NOMO-1 (cell line): ENCODE results near the gene SLC12A5.
A peak's percentile ranks its signal among the peaks of the same experiment; 100 is the strongest.
"Not testable (repeated sequence)": the region's sequence is repeated elsewhere in the genome, so short reads cannot be mapped to it uniquely, and the experiment has no call there.

Experiments
- DNase-seq, 2 experiments: peaks; one replicate each; lab custom pipeline; 2025; ENCODE audit not compliant: unreplicated experiment in 2 of 2; lab: John Stamatoyannopoulos, UW

SLC12A5 gene

GRCh38 chr20:46028772-46029371 lies at the start of gene SLC12A5:
Gene SLC12A5 (plus strand): TSS chr20:46029215. CDS start chr20:46029345, 130 bp downstream.
- no peak for DNase-seq

GRCh38 chr20:45981261-45981660 lies 47.8 kb upstream of the SLC12A5 start:
- no peak for DNase-seq

- no peak for DNase-seq
Measured at GRCh38 chr20:45983279-45983743, 45.7 kb upstream of the SLC12A5 start.

- DNase-seq: no peak
Measured at GRCh38 chr20:45985573-45985972, 43.4 kb upstream of the SLC12A5 start.

GRCh38 chr20:45987108-45987780 lies 41.8 kb upstream of the SLC12A5 start:
- DNase-seq: peak; percentile 31 to 57

GRCh38 chr20:45988830-45989229 lies 40.2 kb upstream of the SLC12A5 start:
- not testable (repeated sequence) for DNase-seq

GRCh38 chr20:45991616-45992015 lies 37.4 kb upstream of the SLC12A5 start:
- DNase-seq: peak; percentile 16 to 63

GRCh38 chr20:45993197-45993951 lies 35.6 kb upstream of the SLC12A5 start:
- peak; percentile 84 to 87 for DNase-seq

- no peak for DNase-seq
Measured at GRCh38 chr20:45994761-45995493, 34.1 kb upstream of the SLC12A5 start.

GRCh38 chr20:45995495-45996097 lies 33.4 kb upstream of the SLC12A5 start:
- DNase-seq: not testable (repeated sequence)

GRCh38 chr20:45997187-45997586 lies 31.8 kb upstream of the SLC12A5 start:
- no peak for DNase-seq

- DNase-seq: peak; percentile 74 to 95
Measured at GRCh38 chr20:45998337-45998736, 30.7 kb upstream of the SLC12A5 start.

- peak; percentile 67 to 81 for DNase-seq
Measured at GRCh38 chr20:45998761-45999160, 30.3 kb upstream of the SLC12A5 start.

- no peak for DNase-seq
Measured at GRCh38 chr20:45999557-46000261, 29.3 kb upstream of the SLC12A5 start.

- DNase-seq: no peak
Measured at GRCh38 chr20:46000262-46000996, 28.6 kb upstream of the SLC12A5 start.

- DNase-seq: no peak
Measured at GRCh38 chr20:46001498-46001897, 27.5 kb upstream of the SLC12A5 start.

- DNase-seq: no peak
Measured at GRCh38 chr20:46002008-46002407, 27.0 kb upstream of the SLC12A5 start.

- no peak for DNase-seq
Measured at GRCh38 chr20:46004187-46004586, 24.8 kb upstream of the SLC12A5 start.

GRCh38 chr20:46004889-46005473 lies 24.0 kb upstream of the SLC12A5 start:
- DNase-seq: peak; percentile 83 to 89
